ACC112 (cell line): ENCODE results near the gene MAGI1.
A peak's percentile ranks its signal among the peaks of the same experiment; 100 is the strongest.

Experiments
- H2AFZ ChIP-seq: fragments of 200-600 bp; sonication (generic); one replicate; pipeline ENCODE4 v1.6.0; 2017; ENCODE audit warnings: antibody characterized with exemption, low read length; ENCODE audit not compliant: unreplicated experiment
- H3K27ac ChIP-seq: fragments of 200-600 bp; sonication (generic); 2 replicates; pipeline ENCODE4 v1.5.1; 2014; ENCODE audit warnings: low read depth, mild to moderate bottlenecking, antibody characterized with exemption, low read length, moderate library complexity
- H3K27me3 ChIP-seq: fragments of 200-600 bp; sonication (generic); 2 replicates; pipeline ENCODE4 v1.6.1; 2014; ENCODE audit warnings: mild to moderate bottlenecking, antibody characterized with exemption, low read length, moderate library complexity, mixed read lengths; ENCODE audit not compliant: insufficient read depth
- H3K36me3 ChIP-seq: fragments of 200-600 bp; sonication (generic); 2 replicates; pipeline ENCODE4 v1.6.1; 2016; ENCODE audit warnings: mild to moderate bottlenecking, antibody characterized with exemption, low read length, moderate library complexity, mixed read lengths; ENCODE audit not compliant: insufficient read depth
- H3K4me1 ChIP-seq: fragments of 200-600 bp; sonication (generic); one replicate; pipeline ENCODE4 v1.6.1; 2016; ENCODE audit warnings: low read length, mixed read lengths; ENCODE audit not compliant: insufficient read depth, unreplicated experiment, control insufficient read depth
- H3K4me3 ChIP-seq: fragments of 200-600 bp; sonication (generic); 2 replicates; pipeline ENCODE4 v1.5.1; 2014; ENCODE audit warnings: mild to moderate bottlenecking, low read depth, low read length
- H3K79me2 ChIP-seq: fragments of 200-600 bp; sonication (generic); one replicate; pipeline ENCODE4 v1.6.0; 2016; ENCODE audit warnings: low read length; ENCODE audit not compliant: control insufficient read depth, unreplicated experiment, insufficient read depth

The MAGI1 gene

GRCh38 chr3:65807225-65807624 is 231.5 kb downstream of the MAGI1 start:
- no peak overlapping the region for H3K4me3 ChIP-seq
- no peaks in the 10 kb centered on the region for H3K36me3 ChIP-seq
- H3K79me2 ChIP-seq: no peaks in the 10 kb centered on the region
- H3K27ac ChIP-seq: no peak overlapping the region
- H3K27me3 ChIP-seq: no peaks in the 10 kb centered on the region
- H2AFZ ChIP-seq: no peak overlapping the region
- H3K4me1 ChIP-seq: peaks cover 10% of the 10 kb centered on the region

GRCh38 chr3:65806600-65806999 is 232.1 kb downstream of the MAGI1 start:
- Histone ChIP-seq H3K36me3 (no peaks in the 10 kb centered on the region), H3K4me1 (peaks cover 4% of the 10 kb centered on the region), H3K79me2 (no peaks in the 10 kb centered on the region), H2AFZ (no peak overlapping the region), H3K27ac (no peak overlapping the region), H3K4me3 (no peak overlapping the region), H3K27me3 (no peaks in the 10 kb centered on the region)

GRCh38 chr3:65796676-65797075 is 242.0 kb downstream of the MAGI1 start:
- Histone ChIP-seq H3K27me3 (no peaks in the 10 kb centered on the region), H3K36me3 (no peaks in the 10 kb centered on the region), H2AFZ (no peak overlapping the region), H3K79me2 (no peaks in the 10 kb centered on the region), H3K27ac (no peak overlapping the region), H3K4me3 (no peak overlapping the region), H3K4me1 (no peaks in the 10 kb centered on the region)

GRCh38 chr3:65795166-65795565 is 243.6 kb downstream of the MAGI1 start:
- Histone ChIP-seq H2AFZ (no peak overlapping the region), H3K4me3 (no peak overlapping the region), H3K36me3 (no peaks in the 10 kb centered on the region), H3K4me1 (no peaks in the 10 kb centered on the region), H3K27ac (no peak overlapping the region), H3K79me2 (no peaks in the 10 kb centered on the region), H3K27me3 (no peaks in the 10 kb centered on the region)

GRCh38 chr3:65793495-65794200 is 245.1 kb downstream of the MAGI1 start:
- H3K79me2 ChIP-seq: no peaks in the 10 kb centered on the region
- H3K36me3 ChIP-seq: no peaks in the 10 kb centered on the region
- H3K4me1 ChIP-seq: no peaks in the 10 kb centered on the region
- no peaks in the 10 kb centered on the region for H3K27me3 ChIP-seq
- no peak overlapping the region for H2AFZ ChIP-seq
- no peak overlapping the region for H3K4me3 ChIP-seq
- H3K27ac ChIP-seq: no peak overlapping the region

GRCh38 chr3:65788461-65788860 is 250.3 kb downstream of the MAGI1 start:
- Histone ChIP-seq H3K27me3 (no peaks in the 10 kb centered on the region), H3K79me2 (no peaks in the 10 kb centered on the region)

DNA sequence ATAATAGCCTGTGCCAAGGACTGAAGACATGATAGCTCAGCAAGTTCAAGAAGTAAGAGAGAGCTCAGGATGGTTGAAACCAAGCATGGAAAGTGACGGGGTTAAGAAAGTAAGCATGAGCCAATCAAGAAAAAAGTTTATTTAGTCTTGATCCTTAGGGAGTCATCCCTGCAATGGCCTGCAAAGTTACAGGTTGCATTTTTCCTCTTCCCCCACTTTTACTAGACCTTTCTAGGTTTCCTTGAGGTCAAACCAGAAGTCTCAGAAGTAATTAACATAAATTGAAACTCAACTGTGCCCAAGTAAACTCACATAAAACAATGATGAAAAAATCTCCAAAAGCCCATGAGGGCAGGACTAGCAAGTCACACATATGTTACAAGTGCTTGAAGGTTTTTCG is 250.9 kb downstream of the MAGI1 start:
- Histone ChIP-seq H3K36me3 (no peaks in the 10 kb centered on the region), H2AFZ (no peak overlapping the region), H3K27ac (no peak overlapping the region), H3K79me2 (no peaks in the 10 kb centered on the region), H3K4me3 (no peak overlapping the region), H3K27me3 (no peaks in the 10 kb centered on the region), H3K4me1 (peaks cover 11% of the 10 kb centered on the region)

More at GRCh38 chr3:65788461-65788860, 250.3 kb downstream of the MAGI1 start:
- no peaks in the 10 kb centered on the region for H3K36me3 ChIP-seq
- H3K4me1 ChIP-seq: peaks cover 11% of the 10 kb centered on the region
- H3K27ac ChIP-seq: no peak overlapping the region
- no peak overlapping the region for H3K4me3 ChIP-seq
- no peak overlapping the region for H2AFZ ChIP-seq

DNA sequence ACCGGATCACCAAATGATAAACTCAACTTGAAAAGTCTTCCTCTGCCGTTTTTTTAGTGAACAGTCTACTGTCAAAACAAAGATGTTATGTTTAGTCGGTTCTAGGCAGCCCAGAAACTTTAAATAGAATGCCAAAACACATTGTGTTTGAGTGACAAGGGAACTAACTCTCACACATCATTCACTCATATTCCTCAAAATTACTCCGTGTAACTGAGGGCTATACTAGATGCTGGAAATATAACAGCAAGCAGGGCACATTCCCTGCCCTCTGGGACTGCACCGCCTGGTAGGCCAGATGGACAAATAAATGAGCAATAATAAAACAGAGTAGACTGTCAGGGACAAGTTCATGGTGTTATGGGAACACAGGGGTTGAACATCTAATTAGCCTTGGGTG is 251.4 kb downstream of the MAGI1 start:
- Histone ChIP-seq H2AFZ (no peak overlapping the region), H3K4me3 (no peak overlapping the region), H3K27ac (no peak overlapping the region), H3K4me1 (peaks cover 11% of the 10 kb centered on the region), H3K36me3 (no peaks in the 10 kb centered on the region), H3K79me2 (no peaks in the 10 kb centered on the region), H3K27me3 (no peaks in the 10 kb centered on the region)

- no peaks in the 10 kb centered on the region for H3K79me2 ChIP-seq
- H3K4me3 ChIP-seq: no peak overlapping the region
- H3K27ac ChIP-seq: no peak overlapping the region
- H2AFZ ChIP-seq: no peak overlapping the region
- H3K4me1 ChIP-seq: peaks cover 11% of the 10 kb centered on the region
- H3K36me3 ChIP-seq: no peaks in the 10 kb centered on the region
- no peaks in the 10 kb centered on the region for H3K27me3 ChIP-seq
Measured at GRCh38 chr3:65786890-65787289, 251.8 kb downstream of the MAGI1 start.

GRCh38 chr3:65785065-65785645 is 253.6 kb downstream of the MAGI1 start:
- H3K4me3 ChIP-seq: peak overlapping the region; percentile 25; the same call in 1 of the 2 replicates
- no peaks in the 10 kb centered on the region for H3K27me3 ChIP-seq
- peak overlapping the region; percentile 53 for H2AFZ ChIP-seq
- no peaks in the 10 kb centered on the region for H3K79me2 ChIP-seq
- H3K27ac ChIP-seq: peak overlapping the region; percentile 30; the same call in 1 of the 2 replicates
- peaks cover 11% of the 10 kb centered on the region for H3K4me1 ChIP-seq
- H3K36me3 ChIP-seq: no peaks in the 10 kb centered on the region

GRCh38 chr3:65783117-65783516 is 255.6 kb downstream of the MAGI1 start:
- peaks cover 17% of the 10 kb centered on the region for H3K4me1 ChIP-seq
- H2AFZ ChIP-seq: no peak overlapping the region
- no peaks in the 10 kb centered on the region for H3K27me3 ChIP-seq
- no peak overlapping the region for H3K27ac ChIP-seq
- no peaks in the 10 kb centered on the region for H3K36me3 ChIP-seq
- H3K79me2 ChIP-seq: no peaks in the 10 kb centered on the region
- H3K4me3 ChIP-seq: no peak overlapping the region
